Measurements from ENCODE around the gene EPHA7.

DNA sequence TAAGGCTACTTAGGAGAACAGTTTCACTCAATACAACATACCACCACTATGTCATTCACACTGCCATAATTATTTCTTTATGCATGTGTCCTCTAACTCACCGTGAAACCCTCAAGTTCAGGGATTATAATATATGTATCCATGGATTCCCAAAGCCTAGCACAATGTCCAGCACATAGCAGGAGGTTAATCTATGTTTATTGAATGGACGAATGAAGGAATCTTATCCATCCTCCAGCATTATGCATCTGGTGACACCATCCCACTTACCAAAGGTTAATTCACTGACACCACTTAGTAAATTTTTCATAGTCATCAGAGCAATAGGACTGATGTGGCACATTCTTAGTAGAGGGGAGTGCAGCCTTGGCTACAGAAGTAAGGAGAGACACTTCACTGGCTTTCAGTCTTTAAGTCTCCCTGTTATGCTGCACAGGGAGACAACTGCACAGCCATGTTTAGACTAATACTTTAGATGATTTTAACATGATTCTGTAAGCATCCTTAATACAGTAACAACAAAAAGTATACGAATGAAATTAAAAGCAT, 49.7 kb downstream of the EPHA7 start:
- no peak for TF ChIP-seq CTCF (IDR thresholded peaks at IDR 0.05)
- no peak for TF ChIP-seq ZFX (IDR thresholded peaks at IDR 0.05; ENCODE audit: borderline replicate concordance)
